ENCODE data around the gene ATG10.

ATG10 gene

DNA sequence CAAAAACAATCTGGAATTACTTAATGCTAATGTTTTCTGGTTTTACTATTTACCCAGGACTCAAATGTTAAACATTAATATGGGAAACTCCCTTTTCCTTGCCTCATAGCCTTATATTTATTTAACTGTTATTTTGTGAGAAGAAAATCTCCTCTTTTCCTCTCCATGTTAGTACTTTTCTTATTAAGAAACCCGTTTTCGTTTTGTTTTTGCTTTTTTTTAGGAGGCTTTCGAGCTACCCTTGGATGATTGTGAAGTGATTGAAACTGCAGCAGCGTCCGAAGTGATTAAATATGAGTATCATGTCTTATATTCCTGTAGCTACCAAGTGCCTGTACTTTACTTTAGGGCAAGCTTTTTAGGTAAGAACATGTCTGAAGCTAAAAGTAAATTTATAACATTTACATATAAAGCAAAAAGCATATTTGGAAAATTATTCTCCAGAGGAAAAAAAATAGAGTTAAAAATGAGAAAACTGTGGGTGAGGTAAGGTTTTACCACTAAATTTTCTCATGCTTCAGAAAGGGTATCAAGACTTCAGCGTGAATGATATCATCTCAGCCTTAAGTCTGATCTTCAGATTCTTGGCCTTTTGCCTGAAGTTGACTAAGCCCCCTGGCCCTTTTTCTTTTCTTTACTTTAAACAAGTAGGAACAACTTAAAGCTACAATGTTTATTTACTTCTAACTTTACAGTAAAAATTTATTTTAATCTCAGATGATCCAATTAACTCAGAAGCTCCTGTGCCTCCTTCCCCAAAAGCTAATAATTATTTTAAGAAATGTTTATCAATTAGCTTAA, 192.6 kb downstream of the ATG10 start:
- CTCF ChIA-PET: interaction anchor here (0.5 to 3.4 kb wide), 10 partner anchors 58 to 741 kb away, joined by 3 to 15 read pairs (median 4); partner anchors contain the start of gene SSBP2
- POLR2A ChIA-PET: interaction anchor here (0.6 to 1.3 kb wide), 5 partner anchors 91 to 863 kb away, joined by 3 to 8 read pairs (median 3); partner anchors contain the start of gene ZCCHC9

DNA sequence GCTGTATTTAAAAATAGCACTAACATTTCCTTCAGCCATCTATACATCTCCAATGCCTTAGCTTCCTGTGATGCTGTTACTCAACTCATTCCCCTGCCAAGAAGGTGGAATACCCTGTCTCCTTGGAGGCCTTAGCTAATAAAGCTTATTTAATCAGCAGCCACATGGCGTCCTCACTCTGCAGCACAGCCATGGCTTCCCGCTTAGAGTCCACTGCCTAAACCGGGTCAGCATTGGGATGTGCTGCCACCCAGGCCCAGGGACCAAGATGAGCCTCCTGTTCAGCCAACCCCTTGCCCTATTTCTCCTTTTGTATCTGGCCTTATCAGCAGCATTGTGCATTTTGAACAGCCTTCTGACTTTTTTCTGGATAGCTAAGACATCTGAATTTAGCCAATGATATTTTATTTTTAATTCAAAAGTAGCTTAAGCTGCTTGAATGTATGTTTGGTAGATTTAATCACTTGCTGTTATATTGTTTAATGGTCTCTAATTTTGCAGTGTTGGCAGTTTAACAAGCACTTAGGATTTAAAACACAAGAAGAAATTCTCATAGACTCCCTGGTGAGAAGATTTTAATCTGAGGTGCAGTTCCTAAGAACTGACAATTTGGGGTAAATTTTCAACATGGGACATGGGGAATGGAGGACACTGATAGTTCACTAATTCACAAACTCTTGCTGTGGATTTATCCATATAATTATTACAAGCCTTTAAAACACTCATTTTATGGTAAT, 193.3 kb downstream of the ATG10 start:
- DNase-seq (ENCODE audit: extremely low spot score): peak; percentile 15
- POLR2A ChIA-PET: interaction anchor here (0.6 to 1.3 kb wide), 7 partner anchors 90 to 864 kb away, joined by 3 to 8 read pairs (median 3); partner anchors contain the start of gene ZCCHC9
- TF ChIP-seq BHLHE40 (IDR thresholded peaks at IDR 0.05; ENCODE audit: borderline replicate concordance) (no peak), TARDBP (IDR thresholded peaks at IDR 0.05) (no peak), ARNT (IDR thresholded peaks at IDR 0.05) (no peak), HDGF (IDR thresholded peaks at IDR 0.05; ENCODE audit: borderline replicate concordance) (no peak), ELF4 (IDR thresholded peaks at IDR 0.05) (no peak), SUZ12 (IDR thresholded peaks at IDR 0.05) (no peak), CTBP1 (IDR thresholded peaks at IDR 0.05; ENCODE audit: borderline replicate concordance) (no peak), L3MBTL2 (conservative IDR thresholded peaks at IDR 0.05) (no peak; the same call in 1 of the 2 replicates), FOXA1 (IDR thresholded peaks at IDR 0.05) (no peak), NFRKB (IDR thresholded peaks at IDR 0.05) (no peak), FOXK2 (IDR thresholded peaks at IDR 0.05) (no peak)
- TF ChIP-seq, protein P1, sequence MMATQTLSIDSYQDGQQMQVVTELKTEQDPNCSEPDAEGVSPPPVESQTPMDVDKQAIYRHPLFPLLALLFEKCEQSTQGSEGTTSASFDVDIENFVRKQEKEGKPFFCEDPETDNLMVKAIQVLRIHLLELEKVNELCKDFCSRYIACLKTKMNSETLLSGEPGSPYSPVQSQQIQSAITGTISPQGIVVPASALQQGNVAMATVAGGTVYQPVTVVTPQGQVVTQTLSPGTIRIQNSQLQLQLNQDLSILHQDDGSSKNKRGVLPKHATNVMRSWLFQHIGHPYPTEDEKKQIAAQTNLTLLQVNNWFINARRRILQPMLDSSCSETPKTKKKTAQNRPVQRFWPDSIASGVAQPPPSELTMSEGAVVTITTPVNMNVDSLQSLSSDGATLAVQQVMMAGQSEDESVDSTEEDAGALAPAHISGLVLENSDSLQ (IDR thresholded peaks at IDR 0.05): no peak

More for the DNA sequence above, 192.6 kb downstream of the ATG10 start:
- no peak for DNase-seq (ENCODE audit: extremely low spot score)
- no peak for TF ChIP-seq ARNT (IDR thresholded peaks at IDR 0.05)
- no peak for TF ChIP-seq LEF1 (IDR thresholded peaks at IDR 0.05; ENCODE audit: borderline replicate concordance)
- TF ChIP-seq, protein P1 (IDR thresholded peaks at IDR 0.05): no peak
- no peak for TF ChIP-seq SP1 (IDR thresholded peaks at IDR 0.05)
- TF ChIP-seq ELF4 (IDR thresholded peaks at IDR 0.05): no peak
- TF ChIP-seq SUZ12 (IDR thresholded peaks at IDR 0.05): no peak
- no peak for TF ChIP-seq FOXA1 (IDR thresholded peaks at IDR 0.05)
- no peak for TF ChIP-seq FOXK2 (IDR thresholded peaks at IDR 0.05)
- TF ChIP-seq TARDBP (IDR thresholded peaks at IDR 0.05): no peak
- no peak for TF ChIP-seq CTBP1 (IDR thresholded peaks at IDR 0.05; ENCODE audit: borderline replicate concordance)
- no peak for TF ChIP-seq NFRKB (IDR thresholded peaks at IDR 0.05)
- no peak for TF ChIP-seq L3MBTL2 (conservative IDR thresholded peaks at IDR 0.05)
- no peak for TF ChIP-seq ZNF384 (IDR thresholded peaks at IDR 0.05)
- no peak for TF ChIP-seq HDGF (IDR thresholded peaks at IDR 0.05; ENCODE audit: borderline replicate concordance)
- no peak for TF ChIP-seq FOXM1 (IDR thresholded peaks at IDR 0.05; ENCODE audit: borderline replicate concordance)
- TF ChIP-seq BHLHE40 (IDR thresholded peaks at IDR 0.05; ENCODE audit: borderline replicate concordance): no peak

DNA sequence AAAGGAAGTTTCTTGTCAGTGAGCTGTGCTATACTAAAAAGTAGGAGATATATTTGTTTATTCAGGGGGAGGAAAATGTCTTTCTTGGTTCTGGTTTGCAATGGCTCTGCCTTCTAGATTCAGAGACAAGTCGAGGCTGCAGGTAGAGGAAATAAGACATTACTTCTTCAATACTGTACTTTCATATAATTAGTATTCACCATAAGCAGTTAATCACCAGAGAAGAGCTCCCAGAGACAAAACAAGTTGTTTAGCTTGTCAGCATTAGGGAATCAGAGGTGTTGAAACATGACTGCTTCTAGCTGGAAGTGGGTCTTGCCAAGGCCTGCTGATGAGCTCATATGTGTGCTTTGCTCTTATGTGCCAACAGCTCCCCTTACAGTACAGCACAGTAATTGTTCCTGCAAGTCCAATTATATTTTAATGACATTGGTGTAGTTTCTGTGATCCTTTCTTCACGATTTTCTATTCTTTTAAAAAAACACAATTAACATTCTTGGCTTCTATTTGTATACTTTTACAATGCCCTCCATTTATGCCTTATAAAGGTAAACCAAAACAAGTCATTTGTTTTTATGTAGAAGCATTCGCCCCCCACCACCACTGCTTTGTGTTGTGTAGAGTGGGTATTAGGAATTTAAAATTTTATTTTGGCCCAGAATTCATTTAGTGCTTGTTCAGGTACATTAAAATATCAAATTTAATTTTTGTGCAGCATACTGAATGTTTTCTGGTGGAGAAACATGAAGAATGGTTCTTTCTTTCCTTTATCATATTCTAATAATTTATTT, 194.1 kb downstream of the ATG10 start:
- POLR2A ChIA-PET: interaction anchor here (1.0 to 1.2 kb wide), 3 partner anchors 195 to 314 kb away, joined by 3 to 4 read pairs (median 4); no protein-coding TSS in a partner anchor
- CTCF ChIA-PET: interaction anchor here (0.6 to 3.4 kb wide), 17 partner anchors 8 to 975 kb away, joined by 3 to 15 read pairs (median 3); partner anchors contain the start of gene SSBP2

More for the DNA sequence above, 193.3 kb downstream of the ATG10 start:
- CTCF ChIA-PET: interaction anchor here (0.6 to 3.4 kb wide), 18 partner anchors 8 to 845 kb away, joined by 3 to 15 read pairs (median 3); partner anchors contain the start of gene SSBP2

DNA sequence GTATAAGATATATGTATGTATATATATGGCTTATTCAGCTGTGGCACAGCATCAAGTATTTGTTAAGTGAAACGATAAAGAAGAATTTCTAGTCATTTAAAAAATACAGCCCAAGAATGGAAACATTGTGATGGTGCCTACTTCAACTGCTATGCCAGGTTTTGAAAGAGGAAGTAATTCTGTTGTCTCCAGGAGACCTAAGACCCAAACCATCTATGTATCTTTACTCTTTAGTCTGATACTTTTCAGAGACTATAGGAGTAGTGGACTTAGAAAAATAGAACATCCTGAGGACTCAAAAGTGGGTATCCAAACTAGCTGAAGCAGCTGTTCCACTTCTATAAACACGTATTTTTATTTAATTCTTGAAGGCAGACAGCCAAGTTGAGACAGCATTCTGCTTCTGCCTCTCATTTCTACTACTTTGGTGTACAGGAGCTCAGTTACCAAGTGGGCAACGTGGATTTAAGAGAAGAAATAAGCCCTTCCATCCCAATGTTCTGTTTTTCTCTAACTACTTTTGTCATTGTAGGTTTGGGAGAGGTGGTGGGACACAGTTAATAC, 195.6 kb downstream of the ATG10 start:
- CTCF ChIA-PET: interaction anchor here (1.1 kb wide), 1 partner anchor 12 kb away, joined by 5 read pairs; no protein-coding TSS in a partner anchor
- POLR2A ChIA-PET: no interaction called here
- TF ChIP-seq FOXM1 (IDR thresholded peaks at IDR 0.05; ENCODE audit: borderline replicate concordance): no peak
- no peak for TF ChIP-seq LEF1 (IDR thresholded peaks at IDR 0.05; ENCODE audit: borderline replicate concordance)
- no peak for TF ChIP-seq ARNT (IDR thresholded peaks at IDR 0.05)
- no peak for TF ChIP-seq BHLHE40 (IDR thresholded peaks at IDR 0.05; ENCODE audit: borderline replicate concordance)
- no peak for TF ChIP-seq FOXK2 (IDR thresholded peaks at IDR 0.05)
- no peak for TF ChIP-seq CTBP1 (IDR thresholded peaks at IDR 0.05; ENCODE audit: borderline replicate concordance)
- DNase-seq (ENCODE audit: extremely low spot score): no peak

More for the DNA sequence above, 194.1 kb downstream of the ATG10 start:
- peak; percentile 71 for DNase-seq (ENCODE audit: extremely low spot score)
- no peak for TF ChIP-seq BHLHE40 (IDR thresholded peaks at IDR 0.05; ENCODE audit: borderline replicate concordance)
- no peak for TF ChIP-seq FOXM1 (IDR thresholded peaks at IDR 0.05; ENCODE audit: borderline replicate concordance)
- no peak for TF ChIP-seq CTBP1 (IDR thresholded peaks at IDR 0.05; ENCODE audit: borderline replicate concordance)
- TF ChIP-seq ZNF384 (IDR thresholded peaks at IDR 0.05): no peak
- TF ChIP-seq, protein P1 (IDR thresholded peaks at IDR 0.05): no peak
- TF ChIP-seq HDGF (IDR thresholded peaks at IDR 0.05; ENCODE audit: borderline replicate concordance): no peak
- TF ChIP-seq NFRKB (IDR thresholded peaks at IDR 0.05): no peak
- TF ChIP-seq TARDBP (IDR thresholded peaks at IDR 0.05): no peak
- no peak for TF ChIP-seq LEF1 (IDR thresholded peaks at IDR 0.05; ENCODE audit: borderline replicate concordance)
- TF ChIP-seq L3MBTL2 (conservative IDR thresholded peaks at IDR 0.05): no peak
- TF ChIP-seq FOXA1 (IDR thresholded peaks at IDR 0.05): no peak
- TF ChIP-seq SP1 (IDR thresholded peaks at IDR 0.05): no peak
- TF ChIP-seq FOXK2 (IDR thresholded peaks at IDR 0.05): no peak
- TF ChIP-seq ELF4 (IDR thresholded peaks at IDR 0.05): no peak
- no peak for TF ChIP-seq ARNT (IDR thresholded peaks at IDR 0.05)
- TF ChIP-seq SUZ12 (IDR thresholded peaks at IDR 0.05): no peak

Measured in HEK293T (cell line).